K562 (cell line): ENCODE results near the gene GINS2. TPM values are rescaled to one million over a fixed set of nuclear protein-coding genes. Genes with fewer than 3 reads are reported as not detected.

Experiments
- ATAC-seq: fragments of 200-7000 bp; cut with Tn5 transposase; 3 replicates; pipeline ENCODE4 v1.9.1; 2020; ENCODE audit warnings: moderate library complexity
- BruUV-seq: library from RNA; stranded (reverse); fragments of 400-500 nt; replicated peaks from 2 replicates; lab custom pipeline; 2021; lab: Mats Ljungman, UMichigan
- CTCF ChIA-PET: fragments of 300-600 bp; formaldehyde crosslinking; extraction: SDS; loops from one replicate; lab custom pipeline; 2021; ENCODE audit warnings: low intra/inter-chr PET ratio; lab: Yijun Ruan, JAX
- POLR2A ChIA-PET: fragments of 300-600, 350-650 bp; sonication (Branson Sonifier 250); formaldehyde crosslinking; extraction: SDS; loops from one replicate; lab custom pipeline; 2021; ENCODE audit warnings: antibody characterized with exemption, inconsistent platforms; lab: Yijun Ruan, JAX
- DNase-seq, 4 experiments: peaks; one replicate each; pipeline versions ENCODE4 v3.0.0 to v3.0.0-alpha.2; 2011 to 2018; ENCODE audit warnings: low spot score in 3 of 4, mixed read lengths in 3 of 4; ENCODE audit errors: extremely low read depth in 1 of 4
- FAIRE-seq: peaks from 2 replicates; lab custom pipeline; 2011; peaks lifted over from hg19 to GRCh38; lab: Jason Lieb, UNC
- H2AFZ ChIP-seq: 2 replicates; pipeline ENCODE4 v1.6.0; 2011; ENCODE audit warnings: low read depth, low read length, control low read depth, inconsistent platforms
- H3K27ac ChIP-seq: fragments of 200-600 bp; 3 replicates; pipeline ENCODE4 v1.8.0; 2011; ENCODE audit warnings: low read depth, mild to moderate bottlenecking, control low read depth, inconsistent platforms, low read length, moderate library complexity, mixed read lengths; ENCODE audit errors: extremely low read depth
- H3K27me3 ChIP-seq, 2 experiments: fragments of 300-600 bp in 1 of 2; 2 replicates in 1 of 2; 3 replicates in 1 of 2; pipeline versions ENCODE4 v1.6.0 to v1.8.0; 2011; ENCODE audit warnings: inconsistent platforms in 2 of 2, low read length in 2 of 2, mild to moderate bottlenecking in 1 of 2, mixed read lengths in 1 of 2, moderate library complexity in 1 of 2; ENCODE audit not compliant: control insufficient read depth in 2 of 2, insufficient read depth in 2 of 2
- H3K36me3 ChIP-seq: fragments of 300-600 bp; 3 replicates; pipeline ENCODE4 v1.8.0; 2011; ENCODE audit warnings: mild to moderate bottlenecking, low read length, inconsistent platforms; ENCODE audit not compliant: control insufficient read depth, insufficient read depth
- H3K4me1 ChIP-seq, 2 experiments: fragments of 200-600 bp in 1 of 2; replicated peaks in 1 of 2; 2 replicates in 1 of 2; 3 replicates in 1 of 2; pipeline versions ENCODE4 v1.5.1 to v1.8.0; 2011; ENCODE audit warnings: inconsistent platforms in 2 of 2, low read length in 2 of 2, mild to moderate bottlenecking in 1 of 2, mixed read lengths in 1 of 2, moderate library complexity in 1 of 2; ENCODE audit not compliant: control insufficient read depth in 2 of 2, insufficient read depth in 2 of 2
- H3K4me2 ChIP-seq: 2 replicates; pipeline ENCODE4 v1.6.1; 2011; ENCODE audit warnings: low read length, control low read depth, inconsistent platforms, mixed read lengths; ENCODE audit not compliant: insufficient read depth
- H3K4me3 ChIP-seq: fragments of 200-600 bp; sonication (generic), shearing (Covaris generic); 2 replicates; pipeline ENCODE4 v1.5.1; 2016; ENCODE audit warnings: control low read depth, inconsistent platforms
- H3K79me2 ChIP-seq: fragments of 200-600 bp; 3 replicates; pipeline ENCODE4 v1.8.0; 2011; ENCODE audit warnings: low read length, inconsistent platforms; ENCODE audit not compliant: control insufficient read depth, insufficient read depth
- H3K9ac ChIP-seq, 2 experiments: 2 replicates each; pipeline versions ENCODE4 v1.6.0 to v1.6.1; 2011; ENCODE audit warnings: low read depth in 2 of 2, low read length in 2 of 2, control low read depth in 1 of 2, inconsistent platforms in 1 of 2, mild to moderate bottlenecking in 1 of 2, mixed read lengths in 1 of 2; ENCODE audit not compliant: insufficient read depth in 1 of 2
- H3K9me1 ChIP-seq: one replicate; pipeline ENCODE4 v1.6.0; 2011; ENCODE audit warnings: inconsistent platforms, mild to moderate bottlenecking, low read length, moderate library complexity; ENCODE audit not compliant: control insufficient read depth, insufficient read depth
- H3K9me3 ChIP-seq: replicated peaks from 2 replicates; pipeline ENCODE4 v1.5.1; 2011; ENCODE audit warnings: low read depth, low read length, inconsistent platforms; ENCODE audit not compliant: control insufficient read depth, insufficient read depth
- H4K20me1 ChIP-seq: replicated peaks from 2 replicates; pipeline ENCODE4 v1.6.1; 2011; ENCODE audit warnings: low read length, inconsistent platforms, mixed read lengths; ENCODE audit not compliant: control insufficient read depth, insufficient read depth
- FIP1L1 ChIP-seq: fragments of 200-400 bp; formaldehyde crosslinking; IDR thresholded peaks from 2 replicates; pipeline ENCODE4 v1.6.1; 2018; ENCODE audit warnings: mild to moderate bottlenecking, low read depth, low read length; ENCODE audit not compliant: poor library complexity, severe bottlenecking
- HNRNPL ChIP-seq: fragments of 200-400 bp; formaldehyde crosslinking; IDR thresholded peaks from 2 replicates; pipeline ENCODE4 v1.6.1; 2017; ENCODE audit warnings: low read depth, mild to moderate bottlenecking, low read length
- L3MBTL2 ChIP-seq: fragments of 450-650 bp; IDR thresholded peaks from 2 replicates; pipeline ENCODE4 v1.6.1; 2016; ENCODE audit warnings: mild to moderate bottlenecking, moderate library complexity
- PCBP1 ChIP-seq: fragments of 200-400 bp; formaldehyde crosslinking; IDR thresholded peaks from 2 replicates; pipeline ENCODE4 v1.6.1; 2018; ENCODE audit warnings: mild to moderate bottlenecking, low read depth, low read length; ENCODE audit not compliant: poor library complexity, severe bottlenecking
- PHB ChIP-seq: fragments of 250-450 bp; sonication (Bioruptor Pico); IDR thresholded peaks from 2 replicates; pipeline ENCODE4 v1.5.0; 2021
- POLR2G ChIP-seq: fragments of 200-400 bp; formaldehyde crosslinking; IDR thresholded peaks from 2 replicates; pipeline ENCODE4 v1.6.1; 2017; ENCODE audit warnings: low read depth, mild to moderate bottlenecking, antibody characterized with exemption, low read length, moderate library complexity
- RBM22 ChIP-seq: fragments of 200-400 bp; formaldehyde crosslinking; IDR thresholded peaks from 2 replicates; pipeline ENCODE4 v1.6.1; 2018; ENCODE audit warnings: low read length, low read depth; ENCODE audit not compliant: poor library complexity, severe bottlenecking
- SMAD4 ChIP-seq: fragments of 250-450 bp; sonication (Bioruptor Pico); conservative IDR thresholded peaks from 2 replicates; pipeline ENCODE4 v1.8.0; 2021; ENCODE audit warnings: inconsistent platforms, mild to moderate bottlenecking, moderate library complexity
- ZEB2 ChIP-seq: fragments of 450-650 bp; IDR thresholded peaks from 2 replicates; pipeline ENCODE4 v1.6.1; 2016
- ZNF263 ChIP-seq: sonication (generic); formaldehyde crosslinking; IDR thresholded peaks from 2 replicates; pipeline ENCODE4 v1.8.0; 2022; ENCODE audit warnings: mild to moderate bottlenecking, missing genetic modification reagents, borderline replicate concordance
- WGBS: fragments of 100-300 bp; shearing (Covaris generic); methylation state at CpG from one replicate; pipeline ENCODE4 v1.1.6; 2016; ENCODE audit warnings: low coverage, mixed read lengths; ENCODE audit not compliant: insufficient coverage; ENCODE audit errors: missing lambda C conversion rate; 5-methylcytosine and 5-hydroxymethylcytosine counted together
- in situ Hi-C: fragments of 300-500 bp; cut with MboI; formaldehyde crosslinking; loops from 4 replicates; pipeline ENCODE4 v1.15.0; 2018; ENCODE audit warnings: inconsistent platforms, mixed read lengths
- intact Hi-C: fragments of 100-400 bp; cut with micrococcal nuclease; formaldehyde crosslinking; loops from 2 replicates; pipeline ENCODE4 v1.14.2; 2022
- polyA plus RNA-seq, 8 experiments: library from polyadenylated mRNA; depleted of rRNA in 4 of 8; stranded (reverse) in 5 of 8; unstranded in 3 of 8; fragments of >200 nt; fragmentation: Nextera tagmentation in 2 of 8; fragmentation: Illumina TruSeq in 1 of 8; extraction: Ambion mirVana in 2 of 8; extraction: Trizol in 1 of 8; gene quantifications; 2 replicates each; pipeline versions ENCODE4 v1.2.1 to v1.2.3, GENCODE V29; 2011 to 2014; ENCODE audit warnings: inconsistent platforms in 1 of 8, missing spikeins in 1 of 8
- total RNA-seq, 7 experiments: library from RNA; depleted of rRNA in 6 of 7; stranded (reverse); fragments of >200 nt in 6 of 7; fragmentation: Illumina TruSeq in 2 of 7; extraction: Trizol in 2 of 7; gene quantifications; 2 replicates each; pipeline versions ENCODE4 v1.2.1 to v1.2.3, GENCODE V29; 2011 to 2021; ENCODE audit warnings: low replicate concordance in 1 of 7
- TF ChIP-seq, protein P1 (sequence below), 2 experiments: fragments of 450-650 bp; conservative IDR thresholded peaks; 2 replicates each; pipeline ENCODE4 v1.6.1; 2017; ENCODE audit warnings: mild to moderate bottlenecking in 2 of 2, moderate library complexity in 2 of 2
- TF ChIP-seq, protein P2 (sequence below): fragments of 200-800 bp; sonication (Bioruptor generic); IDR thresholded peaks from 2 replicates; pipeline ENCODE4 v1.6.1; 2017; ENCODE audit warnings: missing genetic modification characterization, missing compliant biosample characterization

Gene GINS2
- total and polyA plus RNA-seq, 9 of the 15 experiments (the other 6 are each of a cell fraction or from before 2014, with no cell fraction given) = 40.4 to 76.2 (median 44.6) TPM

DNA sequence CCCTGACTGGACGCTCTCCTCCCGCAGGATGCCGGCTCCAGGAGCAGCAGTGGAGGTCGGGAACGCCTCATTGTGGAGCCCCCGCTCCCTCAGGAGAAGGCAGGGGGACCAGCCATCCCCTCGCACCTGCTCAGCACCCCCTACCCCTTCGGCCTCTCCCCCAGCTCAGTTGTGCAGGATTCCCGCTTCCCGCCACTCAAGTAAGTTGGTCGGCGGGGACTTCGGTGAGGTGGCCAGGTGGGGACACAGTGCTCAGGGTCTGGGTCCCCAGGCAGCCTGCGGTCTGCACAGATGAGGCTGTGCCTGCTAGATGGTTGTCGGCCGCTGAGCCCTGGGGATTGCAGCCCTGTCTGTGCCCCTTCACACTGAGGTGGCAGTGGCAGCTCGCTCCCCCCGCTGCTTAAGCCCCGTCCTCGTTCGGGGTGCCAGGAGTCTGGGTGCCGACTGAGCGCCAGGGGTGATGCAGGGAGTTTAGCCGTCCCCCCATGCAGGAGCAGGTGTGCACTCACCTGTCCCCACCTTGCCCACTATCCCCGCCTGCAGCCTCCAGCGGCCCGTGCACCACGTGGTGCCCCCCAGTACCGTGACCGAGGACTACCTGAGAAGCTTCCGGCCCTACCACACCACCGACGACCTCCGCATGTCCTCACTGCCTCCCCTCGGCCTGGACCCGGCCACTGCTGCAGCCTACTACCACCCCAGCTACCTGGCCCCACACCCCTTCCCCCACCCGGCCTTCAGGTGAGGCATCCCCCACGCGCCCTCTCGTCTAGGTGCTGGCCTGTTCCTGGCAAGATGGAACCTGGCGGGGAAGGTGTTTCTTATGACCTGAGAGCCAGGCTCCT is 34.3 kb downstream of the GINS2 start (continued):
- no peak for TF ChIP-seq SMAD4
- TF ChIP-seq, protein P1, sequence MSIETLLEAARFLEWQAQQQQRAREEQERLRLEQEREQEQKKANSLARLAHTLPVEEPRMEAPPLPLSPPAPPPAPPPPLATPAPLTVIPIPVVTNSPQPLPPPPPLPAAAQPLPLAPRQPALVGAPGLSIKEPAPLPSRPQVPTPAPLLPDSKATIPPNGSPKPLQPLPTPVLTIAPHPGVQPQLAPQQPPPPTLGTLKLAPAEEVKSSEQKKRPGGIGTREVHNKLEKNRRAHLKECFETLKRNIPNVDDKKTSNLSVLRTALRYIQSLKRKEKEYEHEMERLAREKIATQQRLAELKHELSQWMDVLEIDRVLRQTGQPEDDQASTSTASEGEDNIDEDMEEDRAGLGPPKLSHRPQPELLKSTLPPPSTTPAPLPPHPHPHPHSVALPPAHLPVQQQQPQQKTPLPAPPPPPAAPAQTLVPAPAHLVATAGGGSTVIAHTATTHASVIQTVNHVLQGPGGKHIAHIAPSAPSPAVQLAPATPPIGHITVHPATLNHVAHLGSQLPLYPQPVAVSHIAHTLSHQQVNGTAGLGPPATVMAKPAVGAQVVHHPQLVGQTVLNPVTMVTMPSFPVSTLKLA (conservative IDR thresholded peaks at IDR 0.05) = no peak
- TF ChIP-seq PHB (CRISPR knock-in tag) = no peak

DNA sequence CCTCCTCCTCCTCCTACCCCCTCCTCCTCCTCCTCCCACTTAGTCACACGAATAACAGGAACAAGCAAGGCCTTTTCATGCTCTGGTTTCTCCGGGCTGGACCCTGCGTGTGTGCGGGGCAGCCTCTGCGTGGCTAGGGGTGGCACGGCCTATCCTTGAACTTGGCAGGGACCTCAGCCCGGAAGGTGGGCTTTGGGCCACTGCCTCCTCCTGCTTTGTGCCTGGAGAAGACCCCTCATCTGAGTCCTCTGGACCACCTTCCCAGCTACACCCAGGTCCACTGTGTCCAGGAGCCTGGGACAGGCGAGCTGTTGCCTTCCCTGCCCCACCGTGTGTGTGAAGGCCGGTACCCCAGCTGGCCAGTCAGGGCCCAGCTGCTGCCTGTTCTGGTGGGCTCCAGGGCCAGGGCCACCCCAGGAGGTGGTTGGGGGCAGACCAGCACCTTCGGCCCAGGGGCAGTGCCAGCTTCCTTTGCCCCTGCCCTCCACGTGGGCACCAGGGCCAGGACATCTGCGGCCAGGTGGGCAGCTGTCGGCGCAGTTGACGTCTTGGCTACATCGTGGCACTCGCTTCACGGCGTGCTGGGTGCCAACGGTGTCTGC is 35.4 kb downstream of the GINS2 start:
- H3K27ac ChIP-seq = peak overlapping the region; percentile 4; the same call in 1 of the 3 replicates
- in situ Hi-C loops = no loop called here

More for the DNA sequence above, 35.4 kb downstream of the GINS2 start:
- CTCF ChIA-PET = no interaction called here
- no peaks in the 10 kb centered on the region for H3K27me3 ChIP-seq
- peaks cover 9 to 82% of the 10 kb centered on the region in 2 experiments; a peak in 4 of 5 replicates for H3K4me1 ChIP-seq
- H4K20me1 ChIP-seq = peaks cover 60% of the 10 kb centered on the region
- 98% methylated on average over 11 of the region's 21 CpGs for WGBS
- no TSS peak for BruUV-seq
- FAIRE-seq (no peak), DNase-seq (no peak)
- H3K4me2 ChIP-seq = no peak overlapping the region
- TF ChIP-seq ZNF263 (CRISPR knock-in tag) = peak; percentile 92
- TF ChIP-seq HNRNPL = peak; percentile 78; the same call in 1 of the 2 replicates
- peak; percentile 19 for TF ChIP-seq PCBP1
- peak; percentile 6 for TF ChIP-seq FIP1L1
- no peak for TF ChIP-seq L3MBTL2
- peak; percentile 71 for TF ChIP-seq POLR2G
- TF ChIP-seq, protein P2, sequence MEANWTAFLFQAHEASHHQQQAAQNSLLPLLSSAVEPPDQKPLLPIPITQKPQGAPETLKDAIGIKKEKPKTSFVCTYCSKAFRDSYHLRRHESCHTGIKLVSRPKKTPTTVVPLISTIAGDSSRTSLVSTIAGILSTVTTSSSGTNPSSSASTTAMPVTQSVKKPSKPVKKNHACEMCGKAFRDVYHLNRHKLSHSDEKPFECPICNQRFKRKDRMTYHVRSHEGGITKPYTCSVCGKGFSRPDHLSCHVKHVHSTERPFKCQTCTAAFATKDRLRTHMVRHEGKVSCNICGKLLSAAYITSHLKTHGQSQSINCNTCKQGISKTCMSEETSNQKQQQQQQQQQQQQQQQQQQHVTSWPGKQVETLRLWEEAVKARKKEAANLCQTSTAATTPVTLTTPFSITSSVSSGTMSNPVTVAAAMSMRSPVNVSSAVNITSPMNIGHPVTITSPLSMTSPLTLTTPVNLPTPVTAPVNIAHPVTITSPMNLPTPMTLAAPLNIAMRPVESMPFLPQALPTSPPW (CRISPR knock-in tag) = peak; percentile 46
- TF ChIP-seq RBM22 = peak; percentile 98
- TF ChIP-seq ZEB2 = no peak
- TF ChIP-seq, all 486 proteins: peak for 7
- no peak for ATAC-seq
- POLR2A ChIA-PET = interaction anchor here (0.7 kb wide), 1 partner anchor 27 kb away, joined by 4 read pairs; no protein-coding TSS in a partner anchor
- H3K36me3 ChIP-seq = peaks cover 94% of the 10 kb centered on the region; the same call in 2 of the 3 replicates
- H3K9ac ChIP-seq = peak overlapping the region in 1 of 2 experiments; percentile 2; a peak in 1 of 4 replicates
- peaks cover 68% of the 10 kb centered on the region for H3K79me2 ChIP-seq
- intact Hi-C loops = no loop called here
- no peaks in the 10 kb centered on the region for H3K9me3 ChIP-seq
- H3K4me3 ChIP-seq = no peak overlapping the region
- H3K9me1 ChIP-seq = peaks cover 12% of the 10 kb centered on the region
- H2AFZ ChIP-seq = no peak overlapping the region
